GM19239 (cell line): Measurements from ENCODE around the gene TMEM219.

Source experiments
- DNase-seq: peaks from one replicate; pipeline ENCODE4 v3.0.0; 2011; ENCODE audit warnings: low spot score; ENCODE audit not compliant: insufficient read length
- FAIRE-seq: peaks from 2 replicates; lab custom pipeline; 2011; peaks lifted over from hg19 to GRCh38; lab: Jason Lieb, UNC

TMEM219 gene

GRCh38 chr16:29978564-29979270 is 16.8 kb downstream of the TMEM219 start:
- FAIRE-seq, result no peak

GRCh38 chr16:29982560-29983419 is 20.9 kb downstream of the TMEM219 start:
- FAIRE-seq (no peak), DNase-seq (no peak)

More at GRCh38 chr16:29978564-29979270, 16.8 kb downstream of the TMEM219 start:
- DNase-seq, result no peak

DNA sequence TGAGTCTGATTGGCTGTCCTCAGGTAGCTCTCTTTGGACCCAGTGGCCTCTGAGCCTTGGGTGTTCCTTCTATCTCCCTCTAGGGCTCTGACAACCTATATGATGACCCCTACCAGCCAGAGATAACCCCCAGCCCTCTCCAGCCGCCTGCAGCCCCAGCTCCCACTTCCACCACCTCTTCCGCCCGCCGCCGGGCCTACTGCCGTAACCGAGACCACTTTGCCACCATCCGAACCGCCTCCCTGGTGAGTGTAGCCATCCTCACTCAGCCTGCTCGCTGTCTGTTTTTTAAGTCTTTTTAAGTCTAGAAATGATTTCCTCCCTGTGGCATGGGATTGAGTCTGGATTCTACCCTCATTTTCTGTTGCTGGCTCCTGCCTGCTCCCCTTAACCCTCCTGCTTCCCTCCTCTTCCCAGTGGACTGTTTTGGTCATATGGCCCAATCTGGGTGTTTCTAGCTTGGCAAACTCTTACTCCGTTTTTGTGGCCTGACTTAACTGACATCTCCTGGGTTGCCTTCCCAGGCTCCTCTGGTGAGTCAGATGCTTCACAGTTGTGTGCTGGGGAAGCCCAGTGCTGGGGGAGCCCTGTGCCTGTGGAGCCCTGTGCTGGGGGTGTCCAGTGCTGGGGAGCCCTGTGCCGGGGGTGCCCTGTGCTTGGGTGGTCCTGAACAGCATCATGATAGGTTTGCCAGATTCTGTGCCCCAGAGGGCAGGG is 21.7 kb downstream of the TMEM219 start:
- FAIRE-seq (no peak), DNase-seq (no peak)

DNA sequence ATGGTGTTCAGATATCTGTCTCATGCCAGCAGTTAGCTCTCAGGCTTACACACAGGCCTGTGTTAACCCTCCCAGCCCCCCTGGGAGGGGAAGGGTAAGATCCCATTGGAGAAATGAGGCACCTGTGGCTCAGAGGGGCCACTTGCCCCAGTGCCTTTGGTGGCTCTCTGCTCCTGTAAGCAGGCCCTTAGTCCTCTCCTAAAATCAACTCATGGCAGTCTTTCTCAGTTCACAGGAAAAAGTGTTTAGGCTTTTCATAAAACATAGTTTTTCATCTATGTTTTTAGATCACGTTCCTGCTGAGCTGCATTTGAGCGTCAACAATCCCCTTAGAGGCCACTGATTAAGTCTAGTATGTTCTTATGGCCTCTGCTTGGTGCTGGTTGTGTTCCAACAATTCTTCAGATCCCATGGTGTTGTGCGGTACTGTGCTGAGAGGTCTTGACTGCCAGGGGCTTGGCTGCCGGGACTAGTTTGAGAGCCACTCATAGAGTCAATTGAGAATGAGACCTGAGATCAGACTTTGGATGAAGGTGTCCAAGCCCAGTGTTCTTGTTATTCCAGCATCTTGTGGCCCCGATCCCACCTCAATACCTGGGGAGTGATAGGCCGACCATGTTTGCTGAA is 22.4 kb downstream of the TMEM219 start:
- FAIRE-seq, result no peak
- DNase-seq, result no peak

- FAIRE-seq (no peak), DNase-seq (no peak)
Measured at GRCh38 chr16:29984764-29985147, 22.9 kb downstream of the TMEM219 start.

GRCh38 chr16:29985271-29985811 is 23.5 kb downstream of the TMEM219 start:
- DNase-seq (no peak), FAIRE-seq (no peak)

DNA sequence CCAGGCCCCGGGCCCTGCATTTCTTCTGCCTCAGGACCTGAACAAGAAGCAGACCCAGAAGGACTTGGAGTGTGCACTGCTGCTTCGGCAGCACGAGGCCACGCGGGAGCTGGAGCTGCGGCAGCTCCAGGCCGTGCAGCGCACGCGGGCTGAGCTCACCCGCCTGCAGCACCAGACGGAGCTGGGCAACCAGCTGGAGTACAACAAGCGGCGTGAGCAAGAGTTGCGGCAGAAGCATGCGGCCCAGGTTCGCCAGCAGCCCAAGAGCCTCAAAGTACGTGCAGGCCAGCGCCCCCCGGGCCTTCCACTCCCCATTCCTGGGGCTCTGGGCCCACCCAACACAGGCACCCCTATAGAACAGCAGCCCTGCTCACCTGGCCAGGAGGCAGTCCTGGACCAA is 24.4 kb downstream of the TMEM219 start:
- no peak for DNase-seq
- no peak for FAIRE-seq

DNA sequence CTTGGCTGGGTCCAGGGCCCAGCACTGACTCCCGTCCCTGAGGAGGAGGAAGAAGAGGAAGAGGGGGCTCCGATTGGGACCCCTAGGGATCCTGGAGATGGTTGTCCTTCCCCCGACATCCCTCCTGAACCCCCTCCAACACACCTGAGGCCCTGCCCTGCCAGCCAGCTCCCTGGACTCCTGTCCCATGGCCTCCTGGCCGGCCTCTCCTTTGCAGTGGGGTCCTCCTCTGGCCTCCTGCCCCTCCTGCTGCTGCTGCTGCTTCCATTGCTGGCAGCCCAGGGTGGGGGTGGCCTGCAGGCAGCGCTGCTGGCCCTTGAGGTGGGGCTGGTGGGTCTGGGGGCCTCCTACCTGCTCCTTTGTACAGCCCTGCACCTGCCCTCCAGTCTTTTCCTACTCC is 25.1 kb downstream of the TMEM219 start:
- FAIRE-seq, result no peak
- no peak for DNase-seq

GRCh38 chr16:29987371-29988085 is 25.6 kb downstream of the TMEM219 start:
- FAIRE-seq (no peak), DNase-seq (no peak)

DNA sequence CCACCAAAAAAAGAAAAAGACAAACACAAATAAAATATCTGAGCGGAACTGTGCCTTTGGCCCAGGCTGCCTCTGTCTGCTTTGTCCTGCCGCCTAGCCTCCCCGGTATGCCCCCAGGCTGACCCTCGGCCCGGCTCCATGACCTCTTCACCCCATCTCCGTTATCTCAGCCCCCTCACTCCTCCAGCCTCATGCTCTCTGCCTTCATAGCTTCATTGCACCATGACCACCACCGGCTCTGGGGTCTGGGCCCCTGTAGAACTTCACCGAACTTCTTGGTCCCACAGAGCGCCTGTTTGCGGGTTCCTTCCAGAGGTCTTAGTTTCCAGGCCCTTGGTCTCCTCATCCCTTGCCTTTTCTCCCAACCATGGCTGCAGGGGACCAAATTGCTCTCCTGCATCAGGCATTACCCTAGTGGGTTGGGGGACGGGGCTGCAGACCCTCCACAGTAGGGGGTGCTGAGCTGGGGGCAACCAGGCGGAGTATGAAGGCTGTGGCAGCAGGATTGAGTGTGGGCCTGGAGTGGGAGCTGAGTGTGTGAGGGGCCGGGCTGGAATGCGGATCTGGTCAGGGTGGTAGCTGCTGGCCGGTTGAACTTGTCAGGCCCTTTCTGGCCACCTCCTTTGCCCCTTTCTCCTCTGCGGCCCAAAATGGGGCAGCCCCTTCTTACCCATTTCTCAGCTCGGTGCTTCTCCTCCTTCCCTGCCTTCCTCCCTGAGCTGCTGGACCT is 26.6 kb downstream of the TMEM219 start:
- DNase-seq (no peak), FAIRE-seq (no peak)

DNA sequence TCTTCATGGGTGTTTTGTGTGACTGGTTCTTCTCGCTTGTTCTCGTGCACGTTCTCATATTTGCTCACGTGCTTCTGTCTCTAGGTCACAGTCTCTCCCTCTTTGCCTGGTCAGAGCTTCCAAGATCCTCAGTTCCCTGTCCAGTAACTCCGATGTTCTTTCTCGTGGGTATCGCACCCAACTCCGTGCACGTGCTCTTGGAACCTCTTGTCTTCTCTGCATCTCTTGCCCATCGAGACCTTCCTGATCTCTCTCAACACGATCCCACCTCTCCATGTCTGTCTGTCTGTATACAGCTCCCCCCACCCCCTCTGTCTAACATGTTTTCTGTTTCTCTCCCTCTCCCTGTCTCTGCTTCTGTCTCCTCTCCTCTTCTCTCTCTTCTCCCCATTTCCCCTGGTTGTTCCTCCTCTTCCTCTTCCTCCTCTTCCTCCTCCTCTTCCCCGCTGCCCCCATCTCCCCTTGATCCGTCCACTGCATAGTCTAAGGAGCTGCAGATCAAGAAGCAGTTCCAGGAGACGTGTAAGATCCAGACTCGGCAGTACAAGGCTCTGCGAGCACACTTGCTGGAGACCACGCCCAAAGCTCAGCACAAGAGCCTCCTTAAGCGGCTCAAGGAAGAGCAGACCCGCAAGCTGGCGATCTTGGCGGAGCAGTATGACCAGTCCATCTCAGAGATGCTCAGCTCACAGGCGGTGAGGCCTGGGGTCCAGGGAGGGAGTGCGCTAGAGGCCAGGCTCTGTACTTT is 27.4 kb downstream of the TMEM219 start:
- no peak for FAIRE-seq
- DNase-seq, result no peak

GRCh38 chr16:29990034-29990433 is 28.2 kb downstream of the TMEM219 start:
- DNase-seq, result no peak
- no peak for FAIRE-seq

GRCh38 chr16:29990883-29991570 is 29.1 kb downstream of the TMEM219 start:
- FAIRE-seq, result no peak

GRCh38 chr16:29991571-29991904 is 29.7 kb downstream of the TMEM219 start:
- FAIRE-seq (no peak), DNase-seq (no peak)

More at GRCh38 chr16:29990883-29991570, 29.1 kb downstream of the TMEM219 start:
- no peak for DNase-seq

DNA sequence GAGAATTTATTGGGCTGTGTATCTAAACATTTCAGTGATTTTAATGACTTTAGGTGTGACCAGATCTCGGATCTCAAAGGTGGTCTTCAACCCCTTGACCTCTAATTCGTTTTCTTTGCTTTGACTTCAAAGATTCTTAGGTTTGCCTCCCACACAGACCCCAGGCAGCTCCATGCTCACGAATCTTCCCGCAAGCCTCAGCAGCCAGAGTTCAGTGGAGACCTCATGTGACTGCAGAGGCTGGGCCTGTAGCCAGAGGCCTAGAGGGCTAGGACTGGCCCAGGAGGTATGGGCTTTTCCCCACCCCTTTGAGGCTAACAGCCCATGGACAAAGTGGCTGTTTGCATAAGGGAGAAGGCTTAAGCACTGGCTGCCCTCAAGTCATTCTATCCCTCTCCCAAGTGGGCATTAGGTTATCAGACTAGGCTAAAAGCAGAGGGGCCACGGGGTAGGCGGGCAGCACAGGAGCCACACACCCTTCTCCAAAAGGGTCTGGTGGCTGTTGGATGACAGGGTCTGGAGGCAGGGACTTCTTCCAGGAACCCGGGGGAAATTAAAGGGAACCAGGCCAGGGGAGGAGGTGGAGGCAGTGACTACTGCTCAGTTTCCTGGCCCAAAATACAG is 30.6 kb downstream of the TMEM219 start:
- FAIRE-seq, result no peak
- no peak for DNase-seq

DNA sequence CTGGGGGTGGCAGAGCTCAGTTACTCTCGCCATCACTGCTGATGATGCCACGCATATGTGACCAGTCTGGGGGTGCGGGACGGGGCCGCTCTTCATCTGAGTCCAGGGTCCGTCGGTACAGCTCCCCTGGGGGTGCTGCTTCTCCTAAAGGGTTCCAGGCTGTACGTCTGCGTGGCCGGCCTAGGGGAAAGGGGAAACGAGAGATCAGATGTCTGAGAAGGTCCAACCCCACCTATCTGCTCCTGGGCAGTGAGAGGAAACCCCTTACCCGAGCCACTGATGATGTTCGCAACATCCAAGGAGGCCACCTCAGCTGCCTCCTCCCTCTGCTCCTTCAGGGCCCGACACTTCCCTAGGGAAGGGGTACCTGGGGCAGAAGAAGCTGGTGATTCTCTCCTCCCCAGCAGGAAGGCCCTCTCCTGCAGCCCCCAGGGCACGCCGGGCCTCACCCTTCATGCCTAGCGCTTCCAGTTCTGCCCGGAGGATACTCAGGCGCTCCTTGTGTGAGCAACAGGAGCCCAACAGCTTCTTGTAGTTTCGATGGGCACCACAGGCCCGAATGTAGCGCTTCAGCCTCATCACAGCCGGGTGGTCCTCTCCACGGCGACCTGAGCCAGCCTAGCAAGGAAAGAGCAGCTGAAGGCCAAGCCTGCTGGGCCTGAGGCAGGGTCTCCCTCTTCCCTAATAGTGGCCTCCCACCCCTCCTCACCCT is 31.5 kb downstream of the TMEM219 start:
- DNase-seq (no peak), FAIRE-seq (no peak)
